Measurements from ENCODE around the gene TIMM44. TPM values are rescaled to one million over a fixed set of nuclear protein-coding genes. Genes with fewer than 3 reads are reported as not detected.

Gene TIMM44
- total and polyA plus RNA-seq, 4 donors = 17.7 to 35.8 (median 26.6) TPM

DNA sequence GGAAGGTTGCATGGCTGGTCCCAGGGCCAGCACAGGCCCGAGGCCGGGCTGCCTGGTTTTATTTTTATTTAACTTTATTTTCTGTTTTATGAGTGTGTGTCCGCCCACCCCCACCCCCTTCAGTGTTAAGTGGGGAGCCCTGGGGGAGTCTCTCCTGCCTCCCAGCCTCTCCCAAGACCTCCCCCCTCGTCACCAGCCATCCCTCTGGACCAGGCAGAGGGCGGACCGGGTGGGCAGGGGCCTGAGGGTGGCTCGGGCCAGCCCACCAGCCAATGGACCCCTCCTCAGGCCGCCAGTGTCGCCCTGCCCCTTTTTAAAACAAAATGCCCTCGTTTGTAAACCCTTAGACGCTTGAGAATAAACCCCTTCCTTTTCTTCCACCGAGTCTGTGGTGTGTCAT is 29.4 kb downstream of the TIMM44 start:
- no peak overlapping the region for H3K9ac ChIP-seq (ENCODE audit: low read depth in 1 of 2, low read length in 2 of 2)
- peaks cover 17 to 46% (median 26%) of the 10 kb centered on the region in 4 donors for H3K4me1 ChIP-seq (ENCODE audit: control insufficient read depth in 4 of 4, insufficient read depth in 4 of 4, low read length in 3 of 4)
- no peaks in the 10 kb centered on the region for H3K27me3 ChIP-seq (ENCODE audit: control insufficient read depth in 4 of 4, insufficient read depth in 4 of 4, low read length in 3 of 4)
- no peak overlapping the region for H3K27ac ChIP-seq (ENCODE audit: low read depth in 1 of 2, low read length in 2 of 2)
- WGBS = 45% methylated on average over 12 of the region's 12 CpGs
- DNase-seq (ENCODE audit: low spot score) = no peak
- peaks cover 0 to 27% (median 10%) of the 10 kb centered on the region in 4 donors for H3K36me3 ChIP-seq (ENCODE audit: control insufficient read depth in 4 of 4, insufficient read depth in 3 of 4, low read depth in 1 of 4, low read length in 3 of 4)
- H3K9me3 ChIP-seq (ENCODE audit: control insufficient read depth in 4 of 4, low read length in 3 of 4) = no peaks in the 10 kb centered on the region
- H3K4me3 ChIP-seq (ENCODE audit: low read depth in 1 of 3, low read length in 3 of 3) = no peak overlapping the region
- TF ChIP-seq, protein P1, sequence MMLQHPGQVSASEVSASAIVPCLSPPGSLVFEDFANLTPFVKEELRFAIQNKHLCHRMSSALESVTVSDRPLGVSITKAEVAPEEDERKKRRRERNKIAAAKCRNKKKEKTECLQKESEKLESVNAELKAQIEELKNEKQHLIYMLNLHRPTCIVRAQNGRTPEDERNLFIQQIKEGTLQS (IDR thresholded peaks at IDR 0.05) = no peak
- TF ChIP-seq HNF4A (conservative IDR thresholded peaks at IDR 0.05) (no peak), NR2F2 (IDR thresholded peaks at IDR 0.05) (no peak), FOXA2 (IDR thresholded peaks at IDR 0.05) (no peak), TAF1 (conservative IDR thresholded peaks at IDR 0.05) (no peak), JUND (IDR thresholded peaks at IDR 0.05) (no peak), RXRA (IDR thresholded peaks at IDR 0.05) (no peak), HNF4G (IDR thresholded peaks at IDR 0.05) (no peak), FOXA1 (IDR thresholded peaks at IDR 0.05) (no peak), SP1 (IDR thresholded peaks at IDR 0.05) (no peak), GABPA (IDR thresholded peaks at IDR 0.05 in 1 of 2, conservative IDR thresholded peaks at IDR 0.05 in 1 of 2) (no peak)
- TF ChIP-seq, protein P2, sequence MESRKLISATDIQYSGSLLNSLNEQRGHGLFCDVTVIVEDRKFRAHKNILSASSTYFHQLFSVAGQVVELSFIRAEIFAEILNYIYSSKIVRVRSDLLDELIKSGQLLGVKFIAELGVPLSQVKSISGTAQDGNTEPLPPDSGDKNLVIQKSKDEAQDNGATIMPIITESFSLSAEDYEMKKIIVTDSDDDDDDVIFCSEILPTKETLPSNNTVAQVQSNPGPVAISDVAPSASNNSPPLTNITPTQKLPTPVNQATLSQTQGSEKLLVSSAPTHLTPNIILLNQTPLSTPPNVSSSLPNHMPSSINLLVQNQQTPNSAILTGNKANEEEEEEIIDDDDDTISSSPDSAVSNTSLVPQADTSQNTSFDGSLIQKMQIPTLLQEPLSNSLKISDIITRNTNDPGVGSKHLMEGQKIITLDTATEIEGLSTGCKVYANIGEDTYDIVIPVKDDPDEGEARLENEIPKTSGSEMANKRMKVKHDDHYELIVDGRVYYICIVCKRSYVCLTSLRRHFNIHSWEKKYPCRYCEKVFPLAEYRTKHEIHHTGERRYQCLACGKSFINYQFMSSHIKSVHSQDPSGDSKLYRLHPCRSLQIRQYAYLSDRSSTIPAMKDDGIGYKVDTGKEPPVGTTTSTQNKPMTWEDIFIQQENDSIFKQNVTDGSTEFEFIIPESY (IDR thresholded peaks at IDR 0.05) = no peak
- TF ChIP-seq, protein P3, sequence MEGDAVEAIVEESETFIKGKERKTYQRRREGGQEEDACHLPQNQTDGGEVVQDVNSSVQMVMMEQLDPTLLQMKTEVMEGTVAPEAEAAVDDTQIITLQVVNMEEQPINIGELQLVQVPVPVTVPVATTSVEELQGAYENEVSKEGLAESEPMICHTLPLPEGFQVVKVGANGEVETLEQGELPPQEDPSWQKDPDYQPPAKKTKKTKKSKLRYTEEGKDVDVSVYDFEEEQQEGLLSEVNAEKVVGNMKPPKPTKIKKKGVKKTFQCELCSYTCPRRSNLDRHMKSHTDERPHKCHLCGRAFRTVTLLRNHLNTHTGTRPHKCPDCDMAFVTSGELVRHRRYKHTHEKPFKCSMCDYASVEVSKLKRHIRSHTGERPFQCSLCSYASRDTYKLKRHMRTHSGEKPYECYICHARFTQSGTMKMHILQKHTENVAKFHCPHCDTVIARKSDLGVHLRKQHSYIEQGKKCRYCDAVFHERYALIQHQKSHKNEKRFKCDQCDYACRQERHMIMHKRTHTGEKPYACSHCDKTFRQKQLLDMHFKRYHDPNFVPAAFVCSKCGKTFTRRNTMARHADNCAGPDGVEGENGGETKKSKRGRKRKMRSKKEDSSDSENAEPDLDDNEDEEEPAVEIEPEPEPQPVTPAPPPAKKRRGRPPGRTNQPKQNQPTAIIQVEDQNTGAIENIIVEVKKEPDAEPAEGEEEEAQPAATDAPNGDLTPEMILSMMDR (IDR thresholded peaks at IDR 0.05; ENCODE audit: low read depth, low read length, missing input control) = no peak
- TF ChIP-seq, protein P4, sequence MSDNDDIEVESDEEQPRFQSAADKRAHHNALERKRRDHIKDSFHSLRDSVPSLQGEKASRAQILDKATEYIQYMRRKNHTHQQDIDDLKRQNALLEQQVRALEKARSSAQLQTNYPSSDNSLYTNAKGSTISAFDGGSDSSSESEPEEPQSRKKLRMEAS (IDR thresholded peaks at IDR 0.05) = no peak
- TF ChIP-seq, protein P5, sequence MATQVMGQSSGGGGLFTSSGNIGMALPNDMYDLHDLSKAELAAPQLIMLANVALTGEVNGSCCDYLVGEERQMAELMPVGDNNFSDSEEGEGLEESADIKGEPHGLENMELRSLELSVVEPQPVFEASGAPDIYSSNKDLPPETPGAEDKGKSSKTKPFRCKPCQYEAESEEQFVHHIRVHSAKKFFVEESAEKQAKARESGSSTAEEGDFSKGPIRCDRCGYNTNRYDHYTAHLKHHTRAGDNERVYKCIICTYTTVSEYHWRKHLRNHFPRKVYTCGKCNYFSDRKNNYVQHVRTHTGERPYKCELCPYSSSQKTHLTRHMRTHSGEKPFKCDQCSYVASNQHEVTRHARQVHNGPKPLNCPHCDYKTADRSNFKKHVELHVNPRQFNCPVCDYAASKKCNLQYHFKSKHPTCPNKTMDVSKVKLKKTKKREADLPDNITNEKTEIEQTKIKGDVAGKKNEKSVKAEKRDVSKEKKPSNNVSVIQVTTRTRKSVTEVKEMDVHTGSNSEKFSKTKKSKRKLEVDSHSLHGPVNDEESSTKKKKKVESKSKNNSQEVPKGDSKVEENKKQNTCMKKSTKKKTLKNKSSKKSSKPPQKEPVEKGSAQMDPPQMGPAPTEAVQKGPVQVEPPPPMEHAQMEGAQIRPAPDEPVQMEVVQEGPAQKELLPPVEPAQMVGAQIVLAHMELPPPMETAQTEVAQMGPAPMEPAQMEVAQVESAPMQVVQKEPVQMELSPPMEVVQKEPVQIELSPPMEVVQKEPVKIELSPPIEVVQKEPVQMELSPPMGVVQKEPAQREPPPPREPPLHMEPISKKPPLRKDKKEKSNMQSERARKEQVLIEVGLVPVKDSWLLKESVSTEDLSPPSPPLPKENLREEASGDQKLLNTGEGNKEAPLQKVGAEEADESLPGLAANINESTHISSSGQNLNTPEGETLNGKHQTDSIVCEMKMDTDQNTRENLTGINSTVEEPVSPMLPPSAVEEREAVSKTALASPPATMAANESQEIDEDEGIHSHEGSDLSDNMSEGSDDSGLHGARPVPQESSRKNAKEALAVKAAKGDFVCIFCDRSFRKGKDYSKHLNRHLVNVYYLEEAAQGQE (IDR thresholded peaks at IDR 0.05) = no peak

DNA sequence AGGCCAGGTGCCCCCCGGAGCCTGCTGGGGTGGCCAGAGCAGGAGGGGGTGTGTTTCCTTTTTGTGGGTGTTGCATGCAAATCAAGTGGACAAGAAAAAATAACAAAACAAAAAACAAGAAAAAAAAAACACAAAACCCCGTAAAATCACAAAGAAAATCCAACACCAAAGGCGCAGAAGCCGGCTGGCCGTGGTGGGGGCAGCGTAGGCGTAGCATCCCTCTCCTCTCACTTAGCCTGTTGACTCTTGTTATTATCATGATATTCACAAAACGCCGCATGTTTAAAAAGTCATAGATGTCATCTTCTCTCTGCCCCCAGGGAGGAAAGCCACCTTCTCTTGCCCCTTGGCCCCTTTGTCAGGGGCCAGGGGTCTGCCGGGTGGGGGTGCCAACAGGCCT is 29.8 kb downstream of the TIMM44 start:
- WGBS = 72% methylated on average over 10 of the region's 10 CpGs
- no peaks in the 10 kb centered on the region for H3K27me3 ChIP-seq (ENCODE audit: control insufficient read depth in 4 of 4, insufficient read depth in 4 of 4, low read length in 3 of 4)
- no peak for DNase-seq (ENCODE audit: low spot score)
- H3K9me3 ChIP-seq (ENCODE audit: control insufficient read depth in 4 of 4, low read length in 3 of 4) = no peaks in the 10 kb centered on the region
- no peak overlapping the region for H3K9ac ChIP-seq (ENCODE audit: low read depth in 1 of 2, low read length in 2 of 2)
- H3K4me1 ChIP-seq (ENCODE audit: control insufficient read depth in 4 of 4, insufficient read depth in 4 of 4, low read length in 3 of 4) = peaks cover 15 to 41% (median 23%) of the 10 kb centered on the region in 4 donors
- no peak overlapping the region for H3K4me3 ChIP-seq (ENCODE audit: low read depth in 1 of 3, low read length in 3 of 3)
- H3K36me3 ChIP-seq (ENCODE audit: control insufficient read depth in 4 of 4, insufficient read depth in 3 of 4, low read depth in 1 of 4, low read length in 3 of 4) = peaks cover 0 to 27% (median 11%) of the 10 kb centered on the region in 4 donors
- H3K27ac ChIP-seq (ENCODE audit: low read depth in 1 of 2, low read length in 2 of 2) = no peak overlapping the region
- TF ChIP-seq NR2F2 (IDR thresholded peaks at IDR 0.05) = no peak
- no peak for TF ChIP-seq HNF4A (conservative IDR thresholded peaks at IDR 0.05)
- TF ChIP-seq, protein P1 (IDR thresholded peaks at IDR 0.05) = no peak
- TF ChIP-seq TAF1 (conservative IDR thresholded peaks at IDR 0.05) = no peak
- TF ChIP-seq, protein P5 (IDR thresholded peaks at IDR 0.05) = no peak
- TF ChIP-seq RAD21 (IDR thresholded peaks at IDR 0.05) = no peak
- no peak for TF ChIP-seq EGR1 (IDR thresholded peaks at IDR 0.05; ENCODE audit: low read depth in 2 of 2)
- no peak for TF ChIP-seq FOXA1 (IDR thresholded peaks at IDR 0.05)
- no peak for TF ChIP-seq JUND (IDR thresholded peaks at IDR 0.05)
- TF ChIP-seq, protein P4 (IDR thresholded peaks at IDR 0.05) = no peak
- TF ChIP-seq GABPA (IDR thresholded peaks at IDR 0.05 in 1 of 2, conservative IDR thresholded peaks at IDR 0.05 in 1 of 2) = no peak
